ENCODE results near the gene NUDCD2.

The NUDCD2 gene

GRCh38 chr5:163496286-163496685 lies 36.4 kb upstream of the NUDCD2 start:
- H3K9me3 ChIP-seq (ENCODE audit: control insufficient read depth, low read length), result no peaks in the 10 kb centered on the region
- no peaks in the 10 kb centered on the region for H3K79me2 ChIP-seq
- no peak overlapping the region for H3K4me3 ChIP-seq (ENCODE audit: low read depth, low read length)
- H3K4me1 ChIP-seq, result no peaks in the 10 kb centered on the region
- no peak overlapping the region for H3K9ac ChIP-seq
- no peak for TF ChIP-seq CTCF (IDR thresholded peaks at IDR 0.05)
- no peaks in the 10 kb centered on the region for H3K27me3 ChIP-seq (ENCODE audit: control insufficient read depth, insufficient read depth, low read length)
- H3K4me2 ChIP-seq (ENCODE audit: low read length), result no peak overlapping the region
- H2AFZ ChIP-seq, result no peak overlapping the region
- no peak overlapping the region for H3K27ac ChIP-seq
- no peaks in the 10 kb centered on the region for H3K36me3 ChIP-seq (ENCODE audit: control insufficient read depth, insufficient read depth, low read length)

- Histone ChIP-seq H3K27me3 (ENCODE audit: control insufficient read depth, insufficient read depth, low read length) (no peaks in the 10 kb centered on the region), H3K4me2 (ENCODE audit: low read length) (no peak overlapping the region), H3K9ac (no peak overlapping the region), H3K4me1 (no peaks in the 10 kb centered on the region), H3K4me3 (ENCODE audit: low read depth, low read length) (no peak overlapping the region), H3K27ac (no peak overlapping the region), H3K36me3 (ENCODE audit: control insufficient read depth, insufficient read depth, low read length) (no peaks in the 10 kb centered on the region), H2AFZ (no peak overlapping the region), H3K9me3 (ENCODE audit: control insufficient read depth, low read length) (no peaks in the 10 kb centered on the region), H3K79me2 (no peaks in the 10 kb centered on the region)
- TF ChIP-seq CTCF (IDR thresholded peaks at IDR 0.05), result no peak
Measured at GRCh38 chr5:163489745-163490075, 29.8 kb upstream of the NUDCD2 start.

- no peaks in the 10 kb centered on the region for H3K9me3 ChIP-seq (ENCODE audit: control insufficient read depth, low read length)
- no peak overlapping the region for H3K27ac ChIP-seq
- TF ChIP-seq CTCF (IDR thresholded peaks at IDR 0.05), result no peak
- H3K36me3 ChIP-seq (ENCODE audit: control insufficient read depth, insufficient read depth, low read length), result no peaks in the 10 kb centered on the region
- H3K9ac ChIP-seq, result no peak overlapping the region
- H3K27me3 ChIP-seq (ENCODE audit: control insufficient read depth, insufficient read depth, low read length), result no peaks in the 10 kb centered on the region
- H3K79me2 ChIP-seq, result no peaks in the 10 kb centered on the region
- H3K4me1 ChIP-seq, result no peaks in the 10 kb centered on the region
- no peak overlapping the region for H2AFZ ChIP-seq
- H3K4me3 ChIP-seq (ENCODE audit: low read depth, low read length), result no peak overlapping the region
- H3K4me2 ChIP-seq (ENCODE audit: low read length), result no peak overlapping the region
Measured at GRCh38 chr5:163489055-163489744, 29.3 kb upstream of the NUDCD2 start.

GRCh38 chr5:163478982-163479271 lies 19.0 kb upstream of the NUDCD2 start:
- Histone ChIP-seq H3K9me3 (ENCODE audit: control insufficient read depth, low read length) (no peaks in the 10 kb centered on the region), H3K27ac (no peak overlapping the region), H3K4me2 (ENCODE audit: low read length) (no peak overlapping the region), H3K36me3 (ENCODE audit: control insufficient read depth, insufficient read depth, low read length) (no peaks in the 10 kb centered on the region), H2AFZ (no peak overlapping the region), H3K79me2 (no peaks in the 10 kb centered on the region), H3K4me3 (ENCODE audit: low read depth, low read length) (no peak overlapping the region), H3K27me3 (ENCODE audit: control insufficient read depth, insufficient read depth, low read length) (no peaks in the 10 kb centered on the region), H3K9ac (no peak overlapping the region), H3K4me1 (no peaks in the 10 kb centered on the region)
- no peak for TF ChIP-seq CTCF (IDR thresholded peaks at IDR 0.05)

All from parathyroid adenoma (tissue), 2 donors.